GM19397 (cell line): ENCODE results near the gene B4GALNT3.

Experiments
- ATAC-seq: cut with Tn5 transposase; IDR thresholded peaks from one replicate; pipeline ENCODE4 v1.9.1; 2021; ENCODE audit warnings: mild to moderate bottlenecking, moderate library complexity; ENCODE audit not compliant: unreplicated experiment

Gene B4GALNT3

GRCh38 chr12:508145-508544 lies 48.4 kb downstream of the B4GALNT3 start:
- no peak for ATAC-seq

GRCh38 chr12:508795-509194 lies 49.1 kb downstream of the B4GALNT3 start:
- ATAC-seq: no peak

- ATAC-seq: no peak
Measured at GRCh38 chr12:509500-509899, 49.8 kb downstream of the B4GALNT3 start.

GRCh38 chr12:510071-510825 lies 50.5 kb downstream of the B4GALNT3 start:
- no peak for ATAC-seq

GRCh38 chr12:512933-513332 lies 53.2 kb downstream of the B4GALNT3 start:
- ATAC-seq: no peak

GRCh38 chr12:513446-513845 lies 53.7 kb downstream of the B4GALNT3 start:
- no peak for ATAC-seq

- no peak for ATAC-seq
Measured at GRCh38 chr12:517538-517937, 57.8 kb downstream of the B4GALNT3 start.

GRCh38 chr12:520119-520518 lies 60.4 kb downstream of the B4GALNT3 start:
- ATAC-seq: no peak

GRCh38 chr12:522692-523378 lies 63.1 kb downstream of the B4GALNT3 start:
- no peak for ATAC-seq

GRCh38 chr12:524167-524951 lies 64.6 kb downstream of the B4GALNT3 start:
- ATAC-seq: no peak

- ATAC-seq: no peak
Measured at GRCh38 chr12:526089-526488, 66.3 kb downstream of the B4GALNT3 start.

- ATAC-seq: no peak
Measured at GRCh38 chr12:527241-527640, 67.5 kb downstream of the B4GALNT3 start.

- no peak for ATAC-seq
Measured at GRCh38 chr12:527729-528128, 68.0 kb downstream of the B4GALNT3 start.

- ATAC-seq: no peak
Measured at GRCh38 chr12:530308-530707, 70.6 kb downstream of the B4GALNT3 start.

- ATAC-seq: no peak
Measured at GRCh38 chr12:530821-531220, 71.1 kb downstream of the B4GALNT3 start.

GRCh38 chr12:531951-532585 lies 72.3 kb downstream of the B4GALNT3 start:
- ATAC-seq: no peak

- ATAC-seq: no peak
Measured at GRCh38 chr12:532908-533565, 73.3 kb downstream of the B4GALNT3 start.

- ATAC-seq: no peak
Measured at GRCh38 chr12:533718-534117, 74.0 kb downstream of the B4GALNT3 start.

- no peak for ATAC-seq
Measured at GRCh38 chr12:534216-534615, 74.5 kb downstream of the B4GALNT3 start.

- no peak for ATAC-seq
Measured at GRCh38 chr12:535396-535795, 75.7 kb downstream of the B4GALNT3 start.

GRCh38 chr12:536751-537245 lies 77.1 kb downstream of the B4GALNT3 start:
- ATAC-seq: no peak
